HepG2 (cell line): ENCODE measurements around the gene IL27RA. TPM values are rescaled to one million over a fixed set of nuclear protein-coding genes. Genes with fewer than 3 reads are reported as not detected.

Source experiments
- ARNTL ChIP-seq: sonication (generic); formaldehyde crosslinking; IDR thresholded peaks from 2 replicates; pipeline ENCODE4 v1.4.0; 2020; ENCODE audit warnings: mild to moderate bottlenecking, missing genetic modification reagents
- CAMTA2 ChIP-seq: sonication (generic); formaldehyde crosslinking; IDR thresholded peaks from 2 replicates; pipeline ENCODE4 v1.4.0; 2020; ENCODE audit warnings: mild to moderate bottlenecking, missing genetic modification reagents, borderline replicate concordance
- CBFB ChIP-seq: sonication (generic); formaldehyde crosslinking; IDR thresholded peaks from 2 replicates; pipeline ENCODE4 v1.4.0; 2020; ENCODE audit warnings: missing genetic modification reagents
- FOXP1 ChIP-seq, 2 experiments: fragments of 450-650 bp in 1 of 2; IDR thresholded peaks; 2 replicates each; pipeline ENCODE4 v1.6.1; 2017 to 2018; ENCODE audit warnings: antibody characterized with exemption in 1 of 2
- GATAD2A ChIP-seq: IDR thresholded peaks from 2 replicates; pipeline ENCODE4 v1.6.1; 2016
- HNF4A ChIP-seq: sonication (generic); formaldehyde crosslinking; IDR thresholded peaks from 2 replicates; pipeline ENCODE4 v1.4.0; 2020; ENCODE audit warnings: missing genetic modification reagents
- HNRNPLL ChIP-seq: fragments of 200-400 bp; formaldehyde crosslinking; IDR thresholded peaks from 2 replicates; pipeline ENCODE4 v1.6.1; 2017; ENCODE audit warnings: mild to moderate bottlenecking, low read depth, low read length; ENCODE audit not compliant: poor library complexity, severe bottlenecking
- MAF1 ChIP-seq: sonication (generic); formaldehyde crosslinking; IDR thresholded peaks from 2 replicates; pipeline ENCODE4 v1.5.0; 2020; ENCODE audit warnings: missing genetic modification reagents, borderline replicate concordance
- NR1H2 ChIP-seq: sonication (generic); formaldehyde crosslinking; IDR thresholded peaks from 2 replicates; pipeline ENCODE4 v1.8.1; 2022; ENCODE audit warnings: low read depth, missing genetic modification reagents, borderline replicate concordance
- PAX8 ChIP-seq: sonication (generic); formaldehyde crosslinking; IDR thresholded peaks from 2 replicates; pipeline ENCODE4 v1.8.0; 2022; ENCODE audit warnings: mild to moderate bottlenecking, missing genetic modification reagents, borderline replicate concordance
- SYNCRIP ChIP-seq: fragments of 200-400 bp; formaldehyde crosslinking; IDR thresholded peaks from 2 replicates; pipeline ENCODE4 v1.6.1; 2018; ENCODE audit warnings: mild to moderate bottlenecking, low read depth, low read length; ENCODE audit not compliant: insufficient read depth
- ZNF30 ChIP-seq: sonication (generic); formaldehyde crosslinking; IDR thresholded peaks from 2 replicates; pipeline ENCODE4 v1.5.0; 2020; ENCODE audit warnings: mild to moderate bottlenecking, missing genetic modification reagents
- ZNF335 ChIP-seq: sonication (generic); formaldehyde crosslinking; IDR thresholded peaks from 2 replicates; pipeline ENCODE4 v1.4.0; 2020; ENCODE audit warnings: missing genetic modification reagents
- ZNF441 ChIP-seq: sonication (generic); formaldehyde crosslinking; IDR thresholded peaks from 2 replicates; pipeline ENCODE4 v1.7.0; 2021; ENCODE audit warnings: missing genetic modification reagents, borderline replicate concordance
- ZNF564 ChIP-seq: sonication (generic); formaldehyde crosslinking; IDR thresholded peaks from 2 replicates; pipeline ENCODE4 v1.8.1; 2023; ENCODE audit warnings: mild to moderate bottlenecking, missing genetic modification reagents
- ZNF800 ChIP-seq: sonication (generic); formaldehyde crosslinking; IDR thresholded peaks from 2 replicates; pipeline ENCODE4 v1.4.0; 2020; ENCODE audit warnings: missing genetic modification reagents
- ZSCAN9 ChIP-seq: IDR thresholded peaks from 2 replicates; pipeline ENCODE4 v1.6.1; 2016; ENCODE audit warnings: borderline replicate concordance
- polyA plus RNA-seq, 8 experiments: library from polyadenylated mRNA; depleted of rRNA in 3 of 8; stranded (reverse) in 7 of 8; unstranded in 1 of 8; fragments of >200 nt; fragmentation: Illumina TruSeq in 4 of 8; extraction: Trizol in 4 of 8; gene quantifications; 2 replicates each; pipeline versions ENCODE4 v1.2.1 to v1.2.3, GENCODE V29; 2011 to 2016; ENCODE audit warnings: low read depth in 4 of 8, missing spikeins in 1 of 8, mixed read lengths in 1 of 8; ENCODE audit not compliant: insufficient read depth in 1 of 8
- total RNA-seq, 5 experiments: library from RNA; depleted of rRNA; stranded (reverse); fragments of >200 nt; fragmentation: Illumina TruSeq; extraction: Trizol; gene quantifications; 2 replicates each; pipeline ENCODE4 v1.2.3, GENCODE V29; 2016; ENCODE audit warnings: low read depth in 1 of 5
- TF ChIP-seq, protein P1 (sequence below): sonication (generic); formaldehyde crosslinking; IDR thresholded peaks from 2 replicates; pipeline ENCODE4 v1.4.0; 2020; ENCODE audit warnings: missing genetic modification reagents, borderline replicate concordance
- TF ChIP-seq, protein P2 (sequence below): sonication (generic); formaldehyde crosslinking; IDR thresholded peaks from 2 replicates; pipeline ENCODE4 v1.4.0; 2020; ENCODE audit warnings: missing genetic modification reagents

IL27RA gene
- total and polyA plus RNA-seq, 2 of the 13 experiments (the other 11 are each of a cell fraction or from before 2014, with no cell fraction given), result 3.5 to 8.1 TPM

- TF ChIP-seq FOXP1 (IDR thresholded peaks at IDR 0.05), result no peak
- peak; percentile 46 for TF ChIP-seq FOXP1 (CRISPR knock-in tag; IDR thresholded peaks at IDR 0.05)
- TF ChIP-seq MAF1 (CRISPR knock-in tag), result no peak
- no peak for TF ChIP-seq PAX8 (CRISPR knock-in tag)
- TF ChIP-seq CAMTA2 (CRISPR knock-in tag), result no peak
- TF ChIP-seq, protein P1, sequence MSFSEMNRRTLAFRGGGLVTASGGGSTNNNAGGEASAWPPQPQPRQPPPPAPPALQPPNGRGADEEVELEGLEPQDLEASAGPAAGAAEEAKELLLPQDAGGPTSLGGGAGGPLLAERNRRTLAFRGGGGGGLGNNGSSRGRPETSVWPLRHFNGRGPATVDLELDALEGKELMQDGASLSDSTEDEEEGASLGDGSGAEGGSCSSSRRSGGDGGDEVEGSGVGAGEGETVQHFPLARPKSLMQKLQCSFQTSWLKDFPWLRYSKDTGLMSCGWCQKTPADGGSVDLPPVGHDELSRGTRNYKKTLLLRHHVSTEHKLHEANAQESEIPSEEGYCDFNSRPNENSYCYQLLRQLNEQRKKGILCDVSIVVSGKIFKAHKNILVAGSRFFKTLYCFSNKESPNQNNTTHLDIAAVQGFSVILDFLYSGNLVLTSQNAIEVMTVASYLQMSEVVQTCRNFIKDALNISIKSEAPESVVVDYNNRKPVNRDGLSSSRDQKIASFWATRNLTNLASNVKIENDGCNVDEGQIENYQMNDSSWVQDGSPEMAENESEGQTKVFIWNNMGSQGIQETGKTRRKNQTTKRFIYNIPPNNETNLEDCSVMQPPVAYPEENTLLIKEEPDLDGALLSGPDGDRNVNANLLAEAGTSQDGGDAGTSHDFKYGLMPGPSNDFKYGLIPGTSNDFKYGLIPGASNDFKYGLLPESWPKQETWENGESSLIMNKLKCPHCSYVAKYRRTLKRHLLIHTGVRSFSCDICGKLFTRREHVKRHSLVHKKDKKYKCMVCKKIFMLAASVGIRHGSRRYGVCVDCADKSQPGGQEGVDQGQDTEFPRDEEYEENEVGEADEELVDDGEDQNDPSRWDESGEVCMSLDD (CRISPR knock-in tag), result no peak
- peak; percentile 63 for TF ChIP-seq HNF4A (CRISPR knock-in tag)
- peak; percentile 73 for TF ChIP-seq HNRNPLL
- TF ChIP-seq GATAD2A (CRISPR knock-in tag), result no peak
- TF ChIP-seq ZNF335 (CRISPR knock-in tag), result 0 out of 2 replicates have a peak, but pooled peaks have one; percentile 42
- TF ChIP-seq ZNF441 (CRISPR knock-in tag), result no peak; the same call in 1 of the 2 replicates
- TF ChIP-seq, protein P2, sequence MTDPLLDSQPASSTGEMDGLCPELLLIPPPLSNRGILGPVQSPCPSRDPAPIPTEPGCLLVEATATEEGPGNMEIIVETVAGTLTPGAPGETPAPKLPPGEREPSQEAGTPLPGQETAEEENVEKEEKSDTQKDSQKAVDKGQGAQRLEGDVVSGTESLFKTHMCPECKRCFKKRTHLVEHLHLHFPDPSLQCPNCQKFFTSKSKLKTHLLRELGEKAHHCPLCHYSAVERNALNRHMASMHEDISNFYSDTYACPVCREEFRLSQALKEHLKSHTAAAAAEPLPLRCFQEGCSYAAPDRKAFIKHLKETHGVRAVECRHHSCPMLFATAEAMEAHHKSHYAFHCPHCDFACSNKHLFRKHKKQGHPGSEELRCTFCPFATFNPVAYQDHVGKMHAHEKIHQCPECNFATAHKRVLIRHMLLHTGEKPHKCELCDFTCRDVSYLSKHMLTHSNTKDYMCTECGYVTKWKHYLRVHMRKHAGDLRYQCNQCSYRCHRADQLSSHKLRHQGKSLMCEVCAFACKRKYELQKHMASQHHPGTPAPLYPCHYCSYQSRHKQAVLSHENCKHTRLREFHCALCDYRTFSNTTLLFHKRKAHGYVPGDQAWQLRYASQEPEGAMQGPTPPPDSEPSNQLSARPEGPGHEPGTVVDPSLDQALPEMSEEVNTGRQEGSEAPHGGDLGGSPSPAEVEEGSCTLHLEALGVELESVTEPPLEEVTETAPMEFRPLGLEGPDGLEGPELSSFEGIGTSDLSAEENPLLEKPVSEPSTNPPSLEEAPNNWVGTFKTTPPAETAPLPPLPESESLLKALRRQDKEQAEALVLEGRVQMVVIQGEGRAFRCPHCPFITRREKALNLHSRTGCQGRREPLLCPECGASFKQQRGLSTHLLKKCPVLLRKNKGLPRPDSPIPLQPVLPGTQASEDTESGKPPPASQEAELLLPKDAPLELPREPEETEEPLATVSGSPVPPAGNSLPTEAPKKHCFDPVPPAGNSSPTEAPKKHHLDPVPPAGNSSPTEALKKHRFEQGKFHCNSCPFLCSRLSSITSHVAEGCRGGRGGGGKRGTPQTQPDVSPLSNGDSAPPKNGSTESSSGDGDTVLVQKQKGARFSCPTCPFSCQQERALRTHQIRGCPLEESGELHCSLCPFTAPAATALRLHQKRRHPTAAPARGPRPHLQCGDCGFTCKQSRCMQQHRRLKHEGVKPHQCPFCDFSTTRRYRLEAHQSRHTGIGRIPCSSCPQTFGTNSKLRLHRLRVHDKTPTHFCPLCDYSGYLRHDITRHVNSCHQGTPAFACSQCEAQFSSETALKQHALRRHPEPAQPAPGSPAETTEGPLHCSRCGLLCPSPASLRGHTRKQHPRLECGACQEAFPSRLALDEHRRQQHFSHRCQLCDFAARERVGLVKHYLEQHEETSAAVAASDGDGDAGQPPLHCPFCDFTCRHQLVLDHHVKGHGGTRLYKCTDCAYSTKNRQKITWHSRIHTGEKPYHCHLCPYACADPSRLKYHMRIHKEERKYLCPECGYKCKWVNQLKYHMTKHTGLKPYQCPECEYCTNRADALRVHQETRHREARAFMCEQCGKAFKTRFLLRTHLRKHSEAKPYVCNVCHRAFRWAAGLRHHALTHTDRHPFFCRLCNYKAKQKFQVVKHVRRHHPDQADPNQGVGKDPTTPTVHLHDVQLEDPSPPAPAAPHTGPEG (CRISPR knock-in tag), result peak; percentile 31; the same call in 1 of the 2 replicates
- TF ChIP-seq ZNF564, result peak; percentile 80
- TF ChIP-seq ARNTL (CRISPR knock-in tag), result no peak
- TF ChIP-seq ZNF800 (CRISPR knock-in tag), result no peak
- TF ChIP-seq CBFB (CRISPR knock-in tag), result no peak
- no peak for TF ChIP-seq ZNF30 (CRISPR knock-in tag)
- TF ChIP-seq NR1H2 (CRISPR knock-in tag), result no peak
- TF ChIP-seq ZSCAN9 (CRISPR knock-in tag), result peak; percentile 19; the same call in 1 of the 2 replicates
- no peak for TF ChIP-seq SYNCRIP
Observed at GRCh38 chr19:14080887-14081796, 49.6 kb downstream of the IL27RA start (continued).
